Neural progenitor cell (in vitro differentiated cells): ENCODE results near the gene DNASE1L3.

Source experiments
- EZH2 ChIP-seq: fragments of 200-600 bp; sonication (generic); IDR thresholded peaks from 2 replicates; pipeline ENCODE4 v1.6.1; 2017; ENCODE audit warnings: antibody characterized with exemption, mild to moderate bottlenecking, moderate library complexity
- TF ChIP-seq, protein P1 (sequence below): fragments of 200-600 bp; sonication (generic); IDR thresholded peaks from 2 replicates; pipeline ENCODE4 v1.5.1; 2017; ENCODE audit warnings: antibody characterized with exemption, mild to moderate bottlenecking

DNA sequence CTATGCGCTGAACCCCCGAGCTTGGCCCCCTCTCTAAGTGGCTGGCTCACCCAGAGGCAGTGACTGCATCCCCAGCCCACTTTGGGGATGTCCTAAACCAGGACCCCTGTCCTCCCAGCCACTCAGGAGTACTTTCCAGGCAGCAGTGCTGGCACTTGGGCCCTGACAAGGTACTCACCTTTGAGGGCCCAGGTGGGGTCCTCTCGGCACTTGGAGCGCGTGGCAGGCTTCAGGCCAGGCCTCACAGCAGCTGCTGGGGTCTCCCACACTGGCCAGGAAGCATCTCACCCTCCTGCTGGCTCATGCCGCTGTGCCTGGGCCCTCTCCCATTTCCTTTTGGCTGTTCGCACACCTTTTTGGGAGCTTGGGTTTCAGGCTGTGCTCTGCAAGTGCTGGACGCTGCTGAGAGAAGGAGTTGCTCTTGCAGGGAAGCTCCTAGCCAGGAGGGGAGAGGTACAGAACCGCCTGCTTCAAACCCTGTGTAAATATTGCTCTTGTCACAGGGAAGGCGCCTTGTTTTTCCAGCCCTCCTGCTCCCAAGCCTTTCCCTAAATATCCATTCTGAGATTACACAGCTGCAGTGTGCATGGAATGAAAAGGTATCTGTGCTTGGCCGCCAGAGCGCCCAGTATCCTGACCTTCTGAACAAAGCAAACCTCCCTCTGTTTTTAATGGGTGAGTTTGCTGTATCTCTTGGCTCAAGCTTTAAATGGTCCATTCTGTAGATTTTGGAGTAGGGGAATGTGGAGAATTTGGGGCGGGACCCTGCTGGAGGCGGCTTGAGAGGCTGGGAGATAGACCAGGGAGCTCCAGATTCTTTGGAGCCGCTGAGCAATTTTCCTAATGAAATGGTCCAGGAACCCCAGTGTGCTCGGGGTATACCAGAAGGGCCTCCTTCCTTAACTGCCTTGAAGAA is 45.6 kb downstream of the DNASE1L3 start:
- TF ChIP-seq, protein P1, sequence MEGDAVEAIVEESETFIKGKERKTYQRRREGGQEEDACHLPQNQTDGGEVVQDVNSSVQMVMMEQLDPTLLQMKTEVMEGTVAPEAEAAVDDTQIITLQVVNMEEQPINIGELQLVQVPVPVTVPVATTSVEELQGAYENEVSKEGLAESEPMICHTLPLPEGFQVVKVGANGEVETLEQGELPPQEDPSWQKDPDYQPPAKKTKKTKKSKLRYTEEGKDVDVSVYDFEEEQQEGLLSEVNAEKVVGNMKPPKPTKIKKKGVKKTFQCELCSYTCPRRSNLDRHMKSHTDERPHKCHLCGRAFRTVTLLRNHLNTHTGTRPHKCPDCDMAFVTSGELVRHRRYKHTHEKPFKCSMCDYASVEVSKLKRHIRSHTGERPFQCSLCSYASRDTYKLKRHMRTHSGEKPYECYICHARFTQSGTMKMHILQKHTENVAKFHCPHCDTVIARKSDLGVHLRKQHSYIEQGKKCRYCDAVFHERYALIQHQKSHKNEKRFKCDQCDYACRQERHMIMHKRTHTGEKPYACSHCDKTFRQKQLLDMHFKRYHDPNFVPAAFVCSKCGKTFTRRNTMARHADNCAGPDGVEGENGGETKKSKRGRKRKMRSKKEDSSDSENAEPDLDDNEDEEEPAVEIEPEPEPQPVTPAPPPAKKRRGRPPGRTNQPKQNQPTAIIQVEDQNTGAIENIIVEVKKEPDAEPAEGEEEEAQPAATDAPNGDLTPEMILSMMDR, result no peak
- TF ChIP-seq EZH2, result no peak
